ENCODE measurements around the gene PTAFR. TPM values are rescaled to one million over a fixed set of nuclear protein-coding genes. Genes with fewer than 3 reads are reported as not detected.

PTAFR gene
- total and polyA plus RNA-seq, 2 donors (not counting 1 experiment from before 2014, with no cell fraction given): under 0.01 to 0.25 TPM

GRCh38 chr1:28180306-28181305 is 4.1 kb upstream of the PTAFR start:
- TF ChIP-seq, protein P1, sequence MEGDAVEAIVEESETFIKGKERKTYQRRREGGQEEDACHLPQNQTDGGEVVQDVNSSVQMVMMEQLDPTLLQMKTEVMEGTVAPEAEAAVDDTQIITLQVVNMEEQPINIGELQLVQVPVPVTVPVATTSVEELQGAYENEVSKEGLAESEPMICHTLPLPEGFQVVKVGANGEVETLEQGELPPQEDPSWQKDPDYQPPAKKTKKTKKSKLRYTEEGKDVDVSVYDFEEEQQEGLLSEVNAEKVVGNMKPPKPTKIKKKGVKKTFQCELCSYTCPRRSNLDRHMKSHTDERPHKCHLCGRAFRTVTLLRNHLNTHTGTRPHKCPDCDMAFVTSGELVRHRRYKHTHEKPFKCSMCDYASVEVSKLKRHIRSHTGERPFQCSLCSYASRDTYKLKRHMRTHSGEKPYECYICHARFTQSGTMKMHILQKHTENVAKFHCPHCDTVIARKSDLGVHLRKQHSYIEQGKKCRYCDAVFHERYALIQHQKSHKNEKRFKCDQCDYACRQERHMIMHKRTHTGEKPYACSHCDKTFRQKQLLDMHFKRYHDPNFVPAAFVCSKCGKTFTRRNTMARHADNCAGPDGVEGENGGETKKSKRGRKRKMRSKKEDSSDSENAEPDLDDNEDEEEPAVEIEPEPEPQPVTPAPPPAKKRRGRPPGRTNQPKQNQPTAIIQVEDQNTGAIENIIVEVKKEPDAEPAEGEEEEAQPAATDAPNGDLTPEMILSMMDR (conservative IDR thresholded peaks at IDR 0.05 in 1 of 2, IDR thresholded peaks at IDR 0.05 in 1 of 2; ENCODE audit: low read depth in 1 of 2, low read length in 2 of 2): no peak
- no peak for TF ChIP-seq EZH2 (IDR thresholded peaks at IDR 0.05; ENCODE audit: low read length, missing control alignments)
- no peak overlapping the region for H2AFZ ChIP-seq (ENCODE audit: low read length)

GRCh38 chr1:28178690-28179485 is 2.4 kb upstream of the PTAFR start:
- no peak for TF ChIP-seq EZH2 (IDR thresholded peaks at IDR 0.05; ENCODE audit: low read length, missing control alignments)
- TF ChIP-seq, protein P1 (conservative IDR thresholded peaks at IDR 0.05 in 1 of 2, IDR thresholded peaks at IDR 0.05 in 1 of 2; ENCODE audit: low read depth in 1 of 2, low read length in 2 of 2): no peak

More at GRCh38 chr1:28180306-28181305, 4.1 kb upstream of the PTAFR start:
- Histone ChIP-seq H3K36me3 (ENCODE audit: control insufficient read depth, insufficient read depth, low read length) (no peaks in the 10 kb centered on the region), H3K4me3 (replicated peaks in 1 of 4; ENCODE audit: control extremely low read depth in 1 of 4, insufficient read depth in 1 of 4, low read depth in 3 of 4, low read length in 4 of 4) (no peak overlapping the region), H3K9ac (ENCODE audit: insufficient read depth, low read length) (no peak overlapping the region), H3K4me2 (ENCODE audit: extremely low read depth, insufficient read depth, low read length) (no peak overlapping the region), H3K4me1 (ENCODE audit: control insufficient read depth, extremely low read depth, insufficient read depth, low read length) (no peaks in the 10 kb centered on the region), H3K27ac (ENCODE audit: insufficient read depth, low read length) (no peak overlapping the region), H3K79me2 (ENCODE audit: control insufficient read depth, insufficient read depth, low read length) (no peaks in the 10 kb centered on the region), H4K20me1 (ENCODE audit: control insufficient read depth, extremely low read depth, insufficient read depth, low read length) (no peaks in the 10 kb centered on the region), H3K9me3 (ENCODE audit: control insufficient read depth, insufficient read depth, low read depth, low read length) (no peaks in the 10 kb centered on the region), H3K27me3 (ENCODE audit: control insufficient read depth, insufficient read depth, low read length) (no peaks in the 10 kb centered on the region)
- DNase-seq (ENCODE audit: low read depth in 2 of 2): no peak

DNA sequence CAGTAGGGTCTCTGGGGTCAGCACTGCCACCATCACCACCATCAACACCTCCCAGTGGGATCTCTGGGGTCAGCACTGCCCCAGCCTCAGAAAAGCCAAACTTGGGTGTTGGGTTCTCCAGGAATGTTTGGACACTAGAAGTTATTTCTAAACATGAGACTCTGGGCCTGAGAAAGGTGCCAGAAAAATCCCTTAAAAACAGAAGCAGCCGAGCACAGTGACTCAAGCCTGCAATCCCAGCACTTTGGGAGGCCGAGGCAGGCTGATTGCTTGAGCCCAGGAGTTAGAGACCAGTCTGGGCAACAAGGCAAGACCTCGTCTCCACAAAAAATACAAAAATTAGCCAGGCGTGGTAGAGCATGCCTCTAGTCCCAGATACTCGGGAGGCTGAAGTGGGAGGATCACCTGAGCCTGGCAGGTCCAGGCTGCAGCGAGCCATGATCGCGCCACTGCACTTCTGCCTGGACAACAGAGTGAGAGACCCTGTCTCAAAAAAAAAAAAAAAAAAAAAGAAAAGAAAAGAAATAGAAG is 470 bp downstream of the PTAFR start:
- no peak for TF ChIP-seq EZH2 (IDR thresholded peaks at IDR 0.05; ENCODE audit: low read length, missing control alignments)
- TF ChIP-seq, protein P1 (conservative IDR thresholded peaks at IDR 0.05 in 1 of 2, IDR thresholded peaks at IDR 0.05 in 1 of 2; ENCODE audit: low read depth in 1 of 2, low read length in 2 of 2): no peak
- no peaks in the 10 kb centered on the region for H4K20me1 ChIP-seq (ENCODE audit: control insufficient read depth, extremely low read depth, insufficient read depth, low read length)
- H3K9ac ChIP-seq (ENCODE audit: insufficient read depth, low read length): no peak overlapping the region
- no peaks in the 10 kb centered on the region for H3K36me3 ChIP-seq (ENCODE audit: control insufficient read depth, insufficient read depth, low read length)
- peaks cover 9% of the 10 kb centered on the region for H3K4me1 ChIP-seq (ENCODE audit: control insufficient read depth, extremely low read depth, insufficient read depth, low read length)
- H3K27me3 ChIP-seq (ENCODE audit: control insufficient read depth, insufficient read depth, low read length): no peaks in the 10 kb centered on the region
- no peak overlapping the region for H3K4me2 ChIP-seq (ENCODE audit: extremely low read depth, insufficient read depth, low read length)
- H3K4me3 ChIP-seq (replicated peaks in 1 of 4; ENCODE audit: control extremely low read depth in 1 of 4, insufficient read depth in 1 of 4, low read depth in 3 of 4, low read length in 4 of 4): no peak overlapping the region
- no peak overlapping the region for H2AFZ ChIP-seq (ENCODE audit: low read length)
- no peak for DNase-seq (ENCODE audit: low read depth in 2 of 2)
- no peaks in the 10 kb centered on the region for H3K79me2 ChIP-seq (ENCODE audit: control insufficient read depth, insufficient read depth, low read length)
- no peak overlapping the region for H3K27ac ChIP-seq (ENCODE audit: insufficient read depth, low read length)
- no peaks in the 10 kb centered on the region for H3K9me3 ChIP-seq (ENCODE audit: control insufficient read depth, insufficient read depth, low read depth, low read length)

More at GRCh38 chr1:28178690-28179485, 2.4 kb upstream of the PTAFR start:
- H3K4me1 ChIP-seq (ENCODE audit: control insufficient read depth, extremely low read depth, insufficient read depth, low read length): peaks cover 3% of the 10 kb centered on the region
- no peak for DNase-seq (ENCODE audit: low read depth in 2 of 2)
- H3K4me3 ChIP-seq (replicated peaks in 1 of 4; ENCODE audit: control extremely low read depth in 1 of 4, insufficient read depth in 1 of 4, low read depth in 3 of 4, low read length in 4 of 4): no peak overlapping the region
- no peak overlapping the region for H2AFZ ChIP-seq (ENCODE audit: low read length)
- no peaks in the 10 kb centered on the region for H3K27me3 ChIP-seq (ENCODE audit: control insufficient read depth, insufficient read depth, low read length)
- no peak overlapping the region for H3K9ac ChIP-seq (ENCODE audit: insufficient read depth, low read length)
- H3K36me3 ChIP-seq (ENCODE audit: control insufficient read depth, insufficient read depth, low read length): no peaks in the 10 kb centered on the region
- no peaks in the 10 kb centered on the region for H4K20me1 ChIP-seq (ENCODE audit: control insufficient read depth, extremely low read depth, insufficient read depth, low read length)
- no peaks in the 10 kb centered on the region for H3K9me3 ChIP-seq (ENCODE audit: control insufficient read depth, insufficient read depth, low read depth, low read length)
- no peak overlapping the region for H3K4me2 ChIP-seq (ENCODE audit: extremely low read depth, insufficient read depth, low read length)
- no peak overlapping the region for H3K27ac ChIP-seq (ENCODE audit: insufficient read depth, low read length)
- H3K79me2 ChIP-seq (ENCODE audit: control insufficient read depth, insufficient read depth, low read length): no peaks in the 10 kb centered on the region
